ENCODE results near the gene SSX2IP. TPM values are rescaled to one million over a fixed set of nuclear protein-coding genes. Genes with fewer than 3 reads are reported as not detected.
"Not testable (repeated sequence)": the region's sequence is repeated elsewhere in the genome, so short reads cannot be mapped to it uniquely, and the experiment has no call there.

SSX2IP gene
- total RNA-seq, 2 experiments from 2014 or later, result 5.5 to 6.0 TPM

DNA sequence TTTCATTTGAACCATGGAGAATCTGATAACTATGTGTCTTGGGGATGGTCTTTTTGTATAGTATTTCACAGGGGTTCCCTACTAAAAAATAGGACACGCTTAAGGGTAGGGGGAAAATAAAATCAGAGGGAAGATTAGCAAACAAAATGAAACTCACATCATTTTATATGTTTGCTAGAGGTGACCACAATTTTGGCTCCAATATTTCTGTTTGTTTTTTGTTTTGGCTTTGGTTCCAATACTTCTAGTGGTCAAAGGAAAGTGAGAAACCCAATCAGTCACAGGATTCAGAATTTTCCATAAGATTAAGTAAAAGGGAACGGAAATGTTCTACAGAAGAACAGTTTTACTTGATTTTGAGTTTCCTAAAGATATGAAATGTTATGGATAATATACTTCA lies 42.3 kb upstream of the SSX2IP start:
- Mint-ChIP-seq H3K27ac (no peak overlapping the region), H3K27me3 (peaks cover 36% of the 10 kb centered on the region), H3K4me1 (ENCODE audit: low read depth) (no peaks in the 10 kb centered on the region), H3K4me3 (no peak overlapping the region), H3K9me3 (no peaks in the 10 kb centered on the region), H3K36me3 (ENCODE audit: low read depth) (no peaks in the 10 kb centered on the region)
- ChIA-PET CTCF (interaction anchor here (1.0 kb wide), 1 partner anchor 26 kb away, joined by 3 read pairs; no protein-coding TSS in a partner anchor), POLR2A (no interaction called here)
- no peaks in the 10 kb centered on the region for H3K4me1 ChIP-seq (ENCODE audit: insufficient read depth, low read length)
- no peak overlapping the region for H3K27ac ChIP-seq (ENCODE audit: low read depth in 1 of 2, low read length in 2 of 2)
- H3K36me3 ChIP-seq (ENCODE audit: insufficient read depth, low read length), result no peaks in the 10 kb centered on the region
- H3K4me3 ChIP-seq (ENCODE audit: low read length), result no peak overlapping the region
- H3K9me3 ChIP-seq (ENCODE audit: control insufficient read depth in 1 of 2, insufficient read depth in 1 of 2, low read length in 2 of 2), result no peaks in the 10 kb centered on the region
- ATAC-seq (ENCODE audit: poor library complexity) (no peak), DNase-seq (no peak)
- no peak for TF ChIP-seq CTCF (IDR thresholded peaks at IDR 0.05)
- peaks cover 0 to 10% of the 10 kb centered on the region in 2 experiments for H3K27me3 ChIP-seq (ENCODE audit: control insufficient read depth in 1 of 2, insufficient read depth in 2 of 2, low read length in 2 of 2)
- intact Hi-C loops (cut with DNase I, micrococcal nuclease), result no loop called here

- Mint-ChIP-seq H3K4me1 (ENCODE audit: low read depth) (no peaks in the 10 kb centered on the region), H3K9me3 (no peaks in the 10 kb centered on the region), H3K36me3 (ENCODE audit: low read depth) (no peaks in the 10 kb centered on the region), H3K27ac (no peak overlapping the region), H3K4me3 (no peak overlapping the region), H3K27me3 (peaks cover 36% of the 10 kb centered on the region)
- Histone ChIP-seq H3K27ac (ENCODE audit: low read depth in 1 of 2, low read length in 2 of 2) (no peak overlapping the region), H3K4me1 (ENCODE audit: insufficient read depth, low read length) (no peaks in the 10 kb centered on the region), H3K27me3 (ENCODE audit: control insufficient read depth in 1 of 2, insufficient read depth in 2 of 2, low read length in 2 of 2) (peaks cover 0 to 10% of the 10 kb centered on the region in 2 experiments), H3K36me3 (ENCODE audit: insufficient read depth, low read length) (no peaks in the 10 kb centered on the region), H3K4me3 (ENCODE audit: low read length) (no peak overlapping the region), H3K9me3 (ENCODE audit: control insufficient read depth in 1 of 2, insufficient read depth in 1 of 2, low read length in 2 of 2) (no peaks in the 10 kb centered on the region)
- ChIA-PET POLR2A (interaction anchor here (0.8 kb wide), 1 partner anchor 11 kb away, joined by 3 read pairs; no protein-coding TSS in a partner anchor), CTCF (interaction anchor here (1.0 kb wide), 1 partner anchor 25 kb away, joined by 3 read pairs; no protein-coding TSS in a partner anchor)
- ATAC-seq (ENCODE audit: poor library complexity) (no peak), DNase-seq (no peak)
- intact Hi-C loops (cut with DNase I, micrococcal nuclease), result no loop called here
- TF ChIP-seq CTCF (IDR thresholded peaks at IDR 0.05), result no peak
Observed at GRCh38 chr1:84731519-84731918, 41.3 kb upstream of the SSX2IP start.

GRCh38 chr1:84727711-84728110 lies 37.5 kb upstream of the SSX2IP start:
- H3K9me3 ChIP-seq (ENCODE audit: control insufficient read depth in 1 of 2, insufficient read depth in 1 of 2, low read length in 2 of 2); H3K36me3 Mint-ChIP-seq (ENCODE audit: low read depth); H3K27me3 ChIP-seq (ENCODE audit: control insufficient read depth in 1 of 2, insufficient read depth in 2 of 2, low read length in 2 of 2); H3K9me3 Mint-ChIP-seq; DNase-seq; ATAC-seq (ENCODE audit: poor library complexity); CTCF ChIA-PET; H3K4me3 ChIP-seq (ENCODE audit: low read length); H3K27ac ChIP-seq (ENCODE audit: low read depth in 1 of 2, low read length in 2 of 2); H3K4me1 ChIP-seq (ENCODE audit: insufficient read depth, low read length); H3K36me3 ChIP-seq (ENCODE audit: insufficient read depth, low read length); H3K27ac Mint-ChIP-seq; H3K4me3 Mint-ChIP-seq; POLR2A ChIA-PET; H3K4me1 Mint-ChIP-seq (ENCODE audit: low read depth): not testable (repeated sequence)
- intact Hi-C loops (cut with DNase I, micrococcal nuclease), result loop anchor here in 1 of 2 experiments (10.0 kb wide), 1 partner anchor 63 kb away; no protein-coding TSS in a partner anchor
- H3K27me3 Mint-ChIP-seq, result peaks cover 21% of the 10 kb centered on the region
